Middle frontal gyrus (tissue), 1 donor: ENCODE data around the gene KCNT1.

Experiments
- DNase-seq: peaks from one replicate; pipeline ENCODE4 v3.0.0-alpha.2; 2015; ENCODE audit warnings: low spot score; ENCODE audit errors: extremely low spot score

Gene KCNT1

GRCh38 chr9:135698767-135699166 lies 3.2 kb upstream of the KCNT1 start:
- no peak for DNase-seq

- no peak for DNase-seq
These were observed 2.5 kb upstream of the KCNT1 start, which contains the start of gene SOHLH1 for GRCh38 chr9:135699440-135699839. Gene SOHLH1 (minus strand): TSS chr9:135699481. CDS start chr9:135699467, 14 bp downstream.

GRCh38 chr9:135700525-135700924 lies 1.5 kb upstream of the KCNT1 start:
- no peak for DNase-seq

- DNase-seq: no peak
These were observed 672 bp upstream of the KCNT1 start for GRCh38 chr9:135701067-135701958.

- DNase-seq: no peak
These were observed 1.7 kb downstream of the KCNT1 start for GRCh38 chr9:135703726-135704125.

- DNase-seq: no peak
These were observed 2.5 kb downstream of the KCNT1 start for GRCh38 chr9:135704483-135704882.

GRCh38 chr9:135705376-135705775 lies 3.4 kb downstream of the KCNT1 start:
- no peak for DNase-seq

- DNase-seq: no peak
These were observed 4.3 kb downstream of the KCNT1 start for GRCh38 chr9:135706288-135706687.

- DNase-seq: peak; percentile 33
These were observed 5.5 kb downstream of the KCNT1 start for GRCh38 chr9:135707252-135708138.

- DNase-seq: no peak
These were observed 6.2 kb downstream of the KCNT1 start for GRCh38 chr9:135708164-135708563.

GRCh38 chr9:135711391-135711790 lies 9.4 kb downstream of the KCNT1 start:
- DNase-seq: no peak

GRCh38 chr9:135711881-135712280 lies 9.9 kb downstream of the KCNT1 start:
- DNase-seq: no peak

GRCh38 chr9:135712613-135713295 lies 10.8 kb downstream of the KCNT1 start:
- DNase-seq: no peak

- DNase-seq: no peak
These were observed 12.5 kb downstream of the KCNT1 start for GRCh38 chr9:135714242-135715055.

- DNase-seq: no peak
These were observed 13.1 kb downstream of the KCNT1 start for GRCh38 chr9:135715056-135715595.

GRCh38 chr9:135716045-135716444 lies 14.1 kb downstream of the KCNT1 start:
- DNase-seq: no peak

- no peak for DNase-seq
These were observed 15.4 kb downstream of the KCNT1 start for GRCh38 chr9:135717410-135717809.

GRCh38 chr9:135718616-135719015 lies 16.6 kb downstream of the KCNT1 start:
- DNase-seq: no peak

- DNase-seq: no peak
These were observed 17.5 kb downstream of the KCNT1 start for GRCh38 chr9:135719472-135719871.

GRCh38 chr9:135722365-135722764 lies 20.4 kb downstream of the KCNT1 start:
- DNase-seq: no peak
